HEK293T (cell line): Measurements from ENCODE around the gene APBA3.

Experiments
- ELF4 ChIP-seq: fragments of 450-650 bp; IDR thresholded peaks from 2 replicates; pipeline ENCODE4 v1.6.1; 2017; ENCODE audit warnings: antibody characterized with exemption
- SP1 ChIP-seq: fragments of 450-650 bp; IDR thresholded peaks from 2 replicates; pipeline ENCODE4 v1.6.1; 2017
- SUZ12 ChIP-seq: fragments of 450-650 bp; IDR thresholded peaks from 2 replicates; pipeline ENCODE4 v1.6.1; 2016; ENCODE audit warnings: mild to moderate bottlenecking

- no peak for TF ChIP-seq ELF4
- no peak for TF ChIP-seq SP1
- TF ChIP-seq SUZ12 = no peak
Measured at GRCh38 chr19:3785451-3785937, 24.0 kb upstream of the APBA3 start.
